ENCODE measurements around the gene BUD31. TPM values are rescaled to one million over a fixed set of nuclear protein-coding genes. Genes with fewer than 3 reads are reported as not detected.
A peak's percentile ranks its signal among the peaks of the same experiment; 100 is the strongest.

Gene BUD31
- total and polyA plus RNA-seq, 10 of the 15 experiments (the other 5 are each of a cell fraction or from before 2014, with no cell fraction given): 74.2 to 317 (median 130) TPM

- peak in 1 of 2 experiments; percentile 50; a peak in 1 of 4 replicates for TF ChIP-seq ETV6 (conservative IDR thresholded peaks at IDR 0.05 in 1 of 2, IDR thresholded peaks at IDR 0.05 in 1 of 2; ENCODE audit: borderline replicate concordance in 1 of 2, low read depth in 1 of 2)
- no peak for TF ChIP-seq REST (IDR thresholded peaks at IDR 0.05; ENCODE audit: low read depth, low read length)
- TF ChIP-seq EP300 (IDR thresholded peaks at IDR 0.05; ENCODE audit: borderline replicate concordance in 1 of 2, control insufficient read depth in 1 of 2, low read depth in 2 of 2, low read length in 2 of 2): no peak; a peak in 1 of 4 replicates
- no peak for TF ChIP-seq SMC3 (IDR thresholded peaks at IDR 0.05; ENCODE audit: borderline replicate concordance, low read length)
- TF ChIP-seq PRDM15 (CRISPR knock-in tag; IDR thresholded peaks at IDR 0.05): no peak
- no peak for TF ChIP-seq NFYA (IDR thresholded peaks at IDR 0.05; ENCODE audit: borderline replicate concordance, low read depth, low read length)
- no peak for TF ChIP-seq ZBTB11 (CRISPR knock-in tag; IDR thresholded peaks at IDR 0.05)
- TF ChIP-seq ZBED1 (IDR thresholded peaks at IDR 0.05; ENCODE audit: borderline replicate concordance): peak; percentile 3
- peak; percentile 88 for TF ChIP-seq POLR2A (IDR thresholded peaks at IDR 0.05; ENCODE audit: low read depth, low read length)
- peak; percentile 93 for TF ChIP-seq MYC (IDR thresholded peaks at IDR 0.05; ENCODE audit: insufficient read depth, insufficient read length, insufficient replicate concordance, low read length, severe bottlenecking)
- TF ChIP-seq YBX1 (IDR thresholded peaks at IDR 0.05): no peak
- TF ChIP-seq MEF2B (IDR thresholded peaks at IDR 0.05; ENCODE audit: partially characterized antibody, poor library complexity, severe bottlenecking): peak; percentile 46
- no peak for TF ChIP-seq HDAC2 (IDR thresholded peaks at IDR 0.05)
- peak; percentile 94 to 99 for TF ChIP-seq SRF (IDR thresholded peaks at IDR 0.05; ENCODE audit: low read depth in 2 of 2, low read length in 2 of 2)
- peak; percentile 73 for TF ChIP-seq TAF1 (IDR thresholded peaks at IDR 0.05; ENCODE audit: borderline replicate concordance, low read depth, low read length)
- TF ChIP-seq TBL1XR1 (IDR thresholded peaks at IDR 0.05; ENCODE audit: low read depth, low read length): no peak
- TF ChIP-seq IRF4 (IDR thresholded peaks at IDR 0.05; ENCODE audit: low read depth, low read length): 0 out of 2 replicates have a peak, but pooled peaks have one; percentile 14
- TF ChIP-seq ZNF207 (IDR thresholded peaks at IDR 0.05; ENCODE audit: borderline replicate concordance): no peak
Observed at GRCh38 chr7:99380823-99381663, 27.7 kb upstream of the BUD31 start (continued).
